ENCODE results near the gene SLC25A25. TPM values are rescaled to one million over a fixed set of nuclear protein-coding genes. Genes with fewer than 3 reads are reported as not detected.
"Not testable (repeated sequence)": the region's sequence is repeated elsewhere in the genome, so short reads cannot be mapped to it uniquely, and the experiment has no call there.

The SLC25A25 gene
- total RNA-seq, 1 experiment from 2014 or later, result 10.7 TPM

- TF ChIP-seq TCF7L2 (IDR thresholded peaks at IDR 0.05; ENCODE audit: low read depth, low read length), result no peak
- peak; percentile 51; the same call in 1 of the 2 replicates for TF ChIP-seq POLR2AphosphoS5 (IDR thresholded peaks at IDR 0.05; ENCODE audit: low read depth, low read length)
- TF ChIP-seq CTCF (IDR thresholded peaks at IDR 0.05), result peak; percentile 81
- ChIA-PET CTCF (interaction anchor here (0.5 to 1.8 kb wide), 2 partner anchors 91 to 242 kb away, joined by 3 to 8 read pairs; no protein-coding TSS in a partner anchor), POLR2A (interaction anchor here (1.5 kb wide), 1 partner anchor 55 kb away, joined by 3 read pairs; the partner anchor contains the start of gene EEIG1)
- no TSS peak for BruUV-seq (replicated peaks)
- Histone ChIP-seq H3K27ac (ENCODE audit: low read length) (peak overlapping the region; percentile 83), H3K27me3 (ENCODE audit: control insufficient read depth, insufficient read depth, low read length) (no peaks in the 10 kb centered on the region), H3K9me3 (ENCODE audit: control insufficient read depth, insufficient read depth, low read depth, low read length) (no peaks in the 10 kb centered on the region), H3K4me1 (ENCODE audit: control insufficient read depth, insufficient read depth, low read length) (peaks cover 8% of the 10 kb centered on the region), H3K4me3 (ENCODE audit: low read depth in 2 of 2, low read length in 2 of 2) (no peak overlapping the region), H3K36me3 (ENCODE audit: control insufficient read depth, insufficient read depth, low read length) (no peaks in the 10 kb centered on the region)
- peak; percentile 89 for DNase-seq (ENCODE audit: low read depth, low spot score)
- intact Hi-C loops (cut with micrococcal nuclease; ENCODE audit: unreplicated experiment) (loop anchor here (5.0 kb wide), 1 partner anchor 93 kb away; no protein-coding TSS in a partner anchor), in situ Hi-C loops (cut with HindIII; ENCODE audit: low pct_unique_long_range_greater_than_20kb, low sequenced_read_pairs) (no loop called here)
- peak; percentile 98 for ATAC-seq
These were observed 33.0 kb upstream of the SLC25A25 start for GRCh38 chr9:128034821-128035652.

- in situ Hi-C loops (cut with HindIII; ENCODE audit: low pct_unique_long_range_greater_than_20kb, low sequenced_read_pairs); H3K9me3 ChIP-seq (ENCODE audit: control insufficient read depth, insufficient read depth, low read depth, low read length); H3K27me3 ChIP-seq (ENCODE audit: control insufficient read depth, insufficient read depth, low read length); BruUV-seq (replicated peaks); H3K36me3 ChIP-seq (ENCODE audit: control insufficient read depth, insufficient read depth, low read length); H3K4me3 ChIP-seq (ENCODE audit: low read depth in 2 of 2, low read length in 2 of 2); POLR2A ChIA-PET; CTCF ChIA-PET; H3K4me1 ChIP-seq (ENCODE audit: control insufficient read depth, insufficient read depth, low read length); ATAC-seq; DNase-seq (ENCODE audit: low read depth, low spot score); H3K27ac ChIP-seq (ENCODE audit: low read length): not testable (repeated sequence)
- intact Hi-C loops (cut with micrococcal nuclease; ENCODE audit: unreplicated experiment), result loop anchor here (5.0 kb wide), 1 partner anchor 94 kb away; no protein-coding TSS in a partner anchor
These were observed 31.5 kb upstream of the SLC25A25 start for GRCh38 chr9:128036522-128036921.

GRCh38 chr9:128040783-128041182, 27.2 kb upstream of the SLC25A25 start:
- H3K4me1 ChIP-seq (ENCODE audit: control insufficient read depth, insufficient read depth, low read length); BruUV-seq (replicated peaks); H3K27ac ChIP-seq (ENCODE audit: low read length); POLR2A ChIA-PET; in situ Hi-C loops (cut with HindIII; ENCODE audit: low pct_unique_long_range_greater_than_20kb, low sequenced_read_pairs); H3K9me3 ChIP-seq (ENCODE audit: control insufficient read depth, insufficient read depth, low read depth, low read length); intact Hi-C loops (cut with micrococcal nuclease; ENCODE audit: unreplicated experiment); CTCF ChIA-PET; H3K4me3 ChIP-seq (ENCODE audit: low read depth in 2 of 2, low read length in 2 of 2); ATAC-seq; H3K27me3 ChIP-seq (ENCODE audit: control insufficient read depth, insufficient read depth, low read length); DNase-seq (ENCODE audit: low read depth, low spot score); H3K36me3 ChIP-seq (ENCODE audit: control insufficient read depth, insufficient read depth, low read length): not testable (repeated sequence)

GRCh38 chr9:128042043-128042442, 26.0 kb upstream of the SLC25A25 start:
- in situ Hi-C loops (cut with HindIII; ENCODE audit: low pct_unique_long_range_greater_than_20kb, low sequenced_read_pairs), result no loop called here
- no peaks in the 10 kb centered on the region for H3K4me1 ChIP-seq (ENCODE audit: control insufficient read depth, insufficient read depth, low read length)
- intact Hi-C loops (cut with micrococcal nuclease; ENCODE audit: unreplicated experiment), result no loop called here
- no peak for ATAC-seq
- H3K27me3 ChIP-seq (ENCODE audit: control insufficient read depth, insufficient read depth, low read length), result no peaks in the 10 kb centered on the region
- no peaks in the 10 kb centered on the region for H3K9me3 ChIP-seq (ENCODE audit: control insufficient read depth, insufficient read depth, low read depth, low read length)
- DNase-seq (ENCODE audit: low read depth, low spot score), result no peak
- no TSS peak for BruUV-seq (replicated peaks)
- TF ChIP-seq CTCF (IDR thresholded peaks at IDR 0.05), result no peak
- TF ChIP-seq POLR2AphosphoS5 (IDR thresholded peaks at IDR 0.05; ENCODE audit: low read depth, low read length), result no peak
- no peak for TF ChIP-seq TCF7L2 (IDR thresholded peaks at IDR 0.05; ENCODE audit: low read depth, low read length)
- TF ChIP-seq SIN3A (IDR thresholded peaks at IDR 0.05; ENCODE audit: borderline replicate concordance, insufficient read depth, low read depth, low read length), result no peak
- no peak for TF ChIP-seq REST (IDR thresholded peaks at IDR 0.05; ENCODE audit: insufficient read depth in 1 of 2, low read depth in 2 of 2, low read length in 1 of 2)
- POLR2A ChIA-PET, result no interaction called here
- H3K27ac ChIP-seq (ENCODE audit: low read length), result no peak overlapping the region
- no peaks in the 10 kb centered on the region for H3K36me3 ChIP-seq (ENCODE audit: control insufficient read depth, insufficient read depth, low read length)
- CTCF ChIA-PET, result interaction anchor here (0.7 kb wide), 2 partner anchors 39 to 121 kb away, joined by 4 to 14 read pairs; no protein-coding TSS in a partner anchor
- H3K4me3 ChIP-seq (ENCODE audit: low read depth in 2 of 2, low read length in 2 of 2), result no peak overlapping the region
